Mesendoderm (in vitro differentiated cells): Measurements from ENCODE around the gene RIMKLA.
A peak's percentile ranks its signal among the peaks of the same experiment; 100 is the strongest.

Experiments used
- DNase-seq: peaks from one replicate; pipeline ENCODE4 v3.0.0; 2013
- H2AK5ac ChIP-seq: 2 replicates; pipeline ENCODE4 v1.6.1; 2013; ENCODE audit warnings: low read length, inconsistent platforms
- H2BK120ac ChIP-seq: 2 replicates; pipeline ENCODE4 v1.6.1; 2013; ENCODE audit warnings: low read depth, mild to moderate bottlenecking, low read length, moderate library complexity, mixed read lengths
- H2BK15ac ChIP-seq: replicated peaks from 2 replicates; pipeline ENCODE4 v1.6.1; 2013; ENCODE audit warnings: low read depth, mild to moderate bottlenecking, moderate library complexity
- H2BK5ac ChIP-seq: 2 replicates; pipeline ENCODE4 v1.6.1; 2013; ENCODE audit warnings: low read length, inconsistent platforms
- H3K18ac ChIP-seq: 2 replicates; pipeline ENCODE4 v1.6.1; 2013; ENCODE audit warnings: mild to moderate bottlenecking, low read length, mixed read lengths
- H3K23ac ChIP-seq: one replicate; pipeline ENCODE4 v1.6.1; 2013; ENCODE audit warnings: low read length
- H3K27ac ChIP-seq: 2 replicates; pipeline ENCODE4 v1.5.1; 2013; ENCODE audit warnings: low read depth, mild to moderate bottlenecking, inconsistent platforms, low read length, moderate library complexity
- H3K27me3 ChIP-seq: 2 replicates; pipeline ENCODE4 v1.6.1; 2013; ENCODE audit warnings: low read length, control low read depth, mild to moderate bottlenecking, inconsistent platforms; ENCODE audit not compliant: insufficient read depth, poor library complexity
- H3K36me3 ChIP-seq: 2 replicates; pipeline ENCODE4 v1.6.1; 2013; ENCODE audit warnings: low read length, inconsistent platforms; ENCODE audit not compliant: control insufficient read depth, insufficient read depth
- H3K4ac ChIP-seq: one replicate; pipeline ENCODE4 v1.6.1; 2013; ENCODE audit warnings: low read depth, mild to moderate bottlenecking, low read length, moderate library complexity
- H3K4me1 ChIP-seq: 2 replicates; pipeline ENCODE4 v1.6.1; 2013; ENCODE audit warnings: low read depth, low read length, inconsistent platforms; ENCODE audit not compliant: control insufficient read depth
- H3K4me2 ChIP-seq: 2 replicates; pipeline ENCODE4 v1.6.1; 2013; ENCODE audit warnings: low read length
- H3K4me3 ChIP-seq: 2 replicates; pipeline ENCODE4 v1.5.1; 2013; ENCODE audit warnings: mild to moderate bottlenecking, low read length
- H3K56ac ChIP-seq: one replicate; pipeline ENCODE4 v1.6.1; 2013; ENCODE audit warnings: low read length
- H3K79me1 ChIP-seq: 2 replicates; pipeline ENCODE4 v1.6.1; 2013; ENCODE audit warnings: low read length, inconsistent platforms
- H3K79me2 ChIP-seq: 2 replicates; pipeline ENCODE4 v1.6.1; 2013; ENCODE audit warnings: mild to moderate bottlenecking, low read length; ENCODE audit not compliant: control insufficient read depth, insufficient read depth
- H3K9ac ChIP-seq: 2 replicates; pipeline ENCODE4 v1.6.1; 2013; ENCODE audit warnings: low read length, inconsistent platforms
- H4K5ac ChIP-seq: one replicate; pipeline ENCODE4 v1.6.1; 2013; ENCODE audit warnings: low read length
- H4K8ac ChIP-seq: one replicate; pipeline ENCODE4 v1.6.1; 2013; ENCODE audit warnings: low read depth, mild to moderate bottlenecking, control low read depth, low read length, moderate library complexity
- WGBS: extraction: QIAGEN DNeasy Blood & Tissue Kit; methylation state at CpG from one replicate; pipeline ENCODE4 v1.1.7; 2013; ENCODE audit warnings: low lambda C conversion rate, missing lambda C conversion rate; ENCODE audit not compliant: insufficient coverage; ENCODE audit errors: extremely low coverage; 5-methylcytosine and 5-hydroxymethylcytosine counted together

Gene RIMKLA

DNA sequence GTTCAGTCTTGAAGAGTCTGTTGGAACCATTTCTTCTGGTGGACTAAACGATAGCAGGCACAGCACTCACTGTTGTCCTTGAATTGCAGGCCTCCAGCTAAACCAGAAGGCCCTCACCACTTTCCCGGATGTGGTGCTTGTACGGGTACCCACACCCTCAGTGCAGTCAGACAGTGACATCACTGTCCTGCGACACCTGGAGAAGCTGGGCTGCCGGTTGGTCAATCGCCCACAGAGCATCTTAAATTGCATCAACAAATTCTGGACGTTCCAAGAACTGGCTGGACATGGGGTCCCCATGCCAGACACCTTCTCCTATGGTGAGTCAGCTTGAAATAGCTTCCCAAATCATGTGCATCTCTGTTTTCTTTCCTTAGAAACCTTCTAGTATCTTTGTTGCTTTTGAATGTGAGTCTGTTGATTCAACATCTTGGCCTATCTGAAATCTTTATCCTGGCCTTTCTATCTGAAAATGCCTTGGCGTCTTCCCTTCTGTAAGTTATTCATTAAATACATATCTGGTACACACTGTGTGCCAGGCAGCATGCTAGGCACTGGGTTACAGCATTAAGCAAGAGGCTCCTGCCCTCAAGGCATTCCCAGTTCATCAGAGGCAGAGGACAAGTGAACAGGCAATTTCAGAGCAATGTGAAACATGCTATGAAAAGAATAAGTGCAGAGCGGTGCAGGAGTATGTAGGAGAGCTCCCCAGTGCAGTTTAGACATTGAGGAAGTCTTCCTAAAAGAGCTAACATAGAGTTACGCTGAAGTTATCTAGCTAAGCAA is 18.9 kb downstream of the RIMKLA start:
- H3K36me3 ChIP-seq: no peaks in the 10 kb centered on the region
- no peak overlapping the region for H2BK5ac ChIP-seq
- no peak for DNase-seq
- no peak overlapping the region for H3K23ac ChIP-seq
- H3K27me3 ChIP-seq: no peaks in the 10 kb centered on the region
- no peak overlapping the region for H3K9ac ChIP-seq
- no peak overlapping the region for H3K18ac ChIP-seq
- H4K8ac ChIP-seq: no peak overlapping the region
- H2AK5ac ChIP-seq: no peak overlapping the region
- H3K56ac ChIP-seq: no peak overlapping the region
- WGBS: no CpG with 5 or more reads among the region's 10 CpGs
- H2BK120ac ChIP-seq: no peak overlapping the region
- H2BK15ac ChIP-seq: no peak overlapping the region
- no peaks in the 10 kb centered on the region for H3K4me1 ChIP-seq
- no peak overlapping the region for H3K4ac ChIP-seq
- no peak overlapping the region for H3K4me3 ChIP-seq
- no peaks in the 10 kb centered on the region for H3K79me2 ChIP-seq
- no peak overlapping the region for H4K5ac ChIP-seq
- H3K27ac ChIP-seq: no peak overlapping the region
- no peak overlapping the region for H3K4me2 ChIP-seq
- no peaks in the 10 kb centered on the region for H3K79me1 ChIP-seq

DNA sequence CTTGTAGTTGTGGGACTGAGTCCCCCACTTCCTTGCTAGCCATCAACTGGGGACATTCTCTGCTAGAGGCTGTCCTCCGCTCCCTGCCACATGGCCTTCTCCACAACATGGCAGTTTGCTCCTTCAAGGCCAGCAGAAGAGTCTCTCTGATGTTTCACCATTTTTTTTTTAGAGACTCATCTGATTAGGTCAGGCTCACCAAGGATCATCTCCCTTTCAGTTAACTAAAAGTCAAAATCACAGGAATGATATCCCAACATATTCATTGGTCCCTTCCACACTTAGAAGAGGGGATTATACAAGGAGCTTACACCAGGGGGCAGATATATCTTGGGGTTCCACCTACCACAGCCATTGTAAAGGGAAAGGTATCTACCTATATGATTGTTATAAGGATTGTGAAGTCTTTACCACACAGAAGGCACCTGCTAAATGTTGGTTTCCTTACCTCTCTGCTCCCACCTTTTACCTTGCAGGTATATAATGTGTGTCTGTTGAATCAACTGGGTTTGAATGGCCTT is 23.3 kb downstream of the RIMKLA start:
- Histone ChIP-seq H3K4ac (no peak overlapping the region), H3K79me2 (no peaks in the 10 kb centered on the region), H2AK5ac (no peak overlapping the region), H2BK5ac (no peak overlapping the region), H3K56ac (no peak overlapping the region), H2BK15ac (no peak overlapping the region), H3K9ac (no peak overlapping the region), H4K5ac (no peak overlapping the region), H3K36me3 (no peaks in the 10 kb centered on the region), H3K79me1 (no peaks in the 10 kb centered on the region), H3K4me2 (no peak overlapping the region), H3K18ac (no peak overlapping the region), H2BK120ac (no peak overlapping the region), H3K4me1 (no peaks in the 10 kb centered on the region), H3K23ac (peak overlapping the region; percentile 66), H4K8ac (no peak overlapping the region), H3K27me3 (no peaks in the 10 kb centered on the region), H3K4me3 (no peak overlapping the region), H3K27ac (no peak overlapping the region)
- DNase-seq: peak; percentile 11
- no CpG with 5 or more reads among the region's 1 CpG for WGBS

DNA sequence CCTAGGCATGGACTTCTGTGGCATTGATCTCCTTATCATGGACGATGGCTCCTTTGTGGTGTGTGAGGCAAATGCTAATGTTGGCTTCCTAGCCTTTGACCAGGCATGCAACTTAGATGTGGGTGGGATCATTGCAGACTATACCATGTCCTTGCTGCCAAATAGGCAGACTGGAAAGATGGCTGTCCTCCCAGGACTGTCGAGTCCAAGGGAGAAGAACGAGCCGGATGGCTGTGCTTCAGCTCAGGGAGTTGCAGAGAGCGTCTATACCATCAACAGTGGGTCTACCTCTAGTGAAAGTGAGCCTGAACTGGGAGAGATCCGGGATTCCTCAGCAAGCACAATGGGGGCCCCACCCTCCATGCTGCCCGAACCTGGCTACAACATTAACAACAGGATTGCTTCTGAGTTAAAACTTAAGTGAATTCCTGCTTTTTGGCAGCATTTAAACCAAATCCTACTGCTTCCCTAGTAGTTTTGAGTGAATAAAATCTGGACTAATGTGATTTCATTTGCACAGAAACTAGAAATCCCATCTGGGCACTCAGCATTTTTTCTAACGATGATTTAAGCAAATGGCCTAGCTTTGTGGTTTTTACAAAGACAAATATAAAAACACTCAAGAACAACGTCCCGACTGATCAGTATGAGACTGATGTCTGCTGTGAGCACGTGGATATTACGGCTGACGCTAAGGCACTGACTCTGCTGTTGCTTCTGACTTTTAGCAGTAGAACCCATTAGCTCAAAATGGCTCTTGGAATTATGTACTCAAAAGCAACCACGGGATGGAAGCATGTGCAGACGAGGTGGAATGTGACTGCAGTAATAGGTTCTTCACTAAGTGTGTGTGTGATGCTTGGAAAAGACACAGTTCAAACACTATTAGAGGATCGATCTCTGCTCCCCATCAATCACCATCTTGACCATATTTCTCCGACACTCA is 34.2 kb downstream of the RIMKLA start:
- Histone ChIP-seq H3K79me1 (no peaks in the 10 kb centered on the region), H3K23ac (no peak overlapping the region), H2BK5ac (no peak overlapping the region), H4K8ac (no peak overlapping the region), H2BK15ac (no peak overlapping the region), H3K79me2 (no peaks in the 10 kb centered on the region), H3K4me1 (no peaks in the 10 kb centered on the region), H2BK120ac (no peak overlapping the region), H3K9ac (no peak overlapping the region), H3K18ac (no peak overlapping the region), H3K4ac (no peak overlapping the region), H3K4me2 (no peak overlapping the region), H4K5ac (no peak overlapping the region), H3K27ac (no peak overlapping the region), H3K56ac (no peak overlapping the region), H3K36me3 (no peaks in the 10 kb centered on the region), H3K4me3 (no peak overlapping the region), H2AK5ac (no peak overlapping the region), H3K27me3 (no peaks in the 10 kb centered on the region)
- no CpG with 5 or more reads among the region's 17 CpGs for WGBS
- DNase-seq: no peak

DNA sequence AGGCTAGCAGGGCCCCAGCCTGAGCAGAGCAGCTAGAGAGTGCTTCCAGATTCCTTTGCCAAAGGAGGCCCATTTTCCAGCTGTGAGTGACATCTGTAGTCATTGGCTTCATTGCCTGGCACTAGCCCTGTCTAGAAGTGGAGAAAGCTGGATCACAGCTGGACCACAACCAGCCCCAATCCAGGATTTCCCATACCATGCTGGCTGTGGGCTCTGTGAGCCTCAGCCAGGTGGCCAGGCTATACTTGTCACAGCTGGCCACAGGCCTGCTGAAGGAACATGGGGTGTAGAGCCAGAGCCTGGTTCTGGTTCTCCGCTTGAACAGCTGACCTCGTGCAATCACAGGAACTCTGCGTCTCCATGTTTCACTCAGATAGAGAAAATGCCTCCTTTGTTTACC is 36.6 kb downstream of the RIMKLA start:
- no peaks in the 10 kb centered on the region for H3K4me1 ChIP-seq
- no CpG with 5 or more reads among the region's 3 CpGs for WGBS
- no peak overlapping the region for H4K5ac ChIP-seq

DNA sequence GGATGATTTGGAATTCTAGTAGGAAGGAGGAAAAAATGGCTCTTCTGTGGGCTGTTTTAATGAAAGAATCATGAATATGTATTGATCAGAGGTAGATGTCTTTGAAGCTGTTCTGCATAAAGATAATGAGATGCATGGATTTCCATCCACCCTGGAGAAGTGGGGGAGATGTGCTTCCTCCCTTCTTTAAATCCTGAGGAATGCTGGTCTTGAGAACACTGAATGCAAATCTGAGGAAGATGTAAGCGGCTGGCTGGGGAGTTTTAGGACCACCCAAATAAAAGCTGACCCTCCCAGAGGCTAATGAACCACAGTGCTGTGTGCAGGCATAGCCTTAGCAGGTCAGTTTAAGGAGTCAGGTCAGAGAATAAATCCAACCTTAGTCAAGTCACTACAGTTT is 37.9 kb downstream of the RIMKLA start:
- no peak overlapping the region for H2BK15ac ChIP-seq
- H2BK120ac ChIP-seq: no peak overlapping the region
- H2BK5ac ChIP-seq: no peak overlapping the region
- no peaks in the 10 kb centered on the region for H3K27me3 ChIP-seq
- H3K36me3 ChIP-seq: no peaks in the 10 kb centered on the region
- H3K18ac ChIP-seq: no peak overlapping the region
- H3K4ac ChIP-seq: no peak overlapping the region
- no peak overlapping the region for H4K8ac ChIP-seq
- H3K23ac ChIP-seq: no peak overlapping the region
- WGBS: no CpG with 5 or more reads among the region's 1 CpG
- DNase-seq: peak; percentile 26
- H3K27ac ChIP-seq: no peak overlapping the region
- H4K5ac ChIP-seq: no peak overlapping the region
- no peak overlapping the region for H3K56ac ChIP-seq
- no peak overlapping the region for H3K4me2 ChIP-seq
- H3K79me2 ChIP-seq: no peaks in the 10 kb centered on the region
- no peak overlapping the region for H2AK5ac ChIP-seq
- H3K79me1 ChIP-seq: no peaks in the 10 kb centered on the region
- no peak overlapping the region for H3K9ac ChIP-seq
- no peak overlapping the region for H3K4me3 ChIP-seq
- no peaks in the 10 kb centered on the region for H3K4me1 ChIP-seq

More for the DNA sequence above, 36.6 kb downstream of the RIMKLA start:
- H2BK120ac ChIP-seq: no peak overlapping the region
- H2BK5ac ChIP-seq: no peak overlapping the region
- H3K4ac ChIP-seq: no peak overlapping the region
- no peak overlapping the region for H3K23ac ChIP-seq
- DNase-seq: no peak
- no peak overlapping the region for H3K4me3 ChIP-seq
- H3K9ac ChIP-seq: no peak overlapping the region
- H3K18ac ChIP-seq: no peak overlapping the region
- no peak overlapping the region for H2AK5ac ChIP-seq
- H3K27ac ChIP-seq: no peak overlapping the region
- no peak overlapping the region for H3K56ac ChIP-seq
- H3K36me3 ChIP-seq: no peaks in the 10 kb centered on the region
- H2BK15ac ChIP-seq: no peak overlapping the region
- no peak overlapping the region for H3K4me2 ChIP-seq
- H4K8ac ChIP-seq: no peak overlapping the region
- no peaks in the 10 kb centered on the region for H3K27me3 ChIP-seq
- H3K79me1 ChIP-seq: no peaks in the 10 kb centered on the region
- H3K79me2 ChIP-seq: no peaks in the 10 kb centered on the region
